Hepatic stellate cell (primary cell): ENCODE results near the gene ICE2.
A peak's percentile ranks its signal among the peaks of the same experiment; 100 is the strongest.

ENCODE experiments used
- DNase-seq: peaks from one replicate; pipeline ENCODE4 v3.0.0; 2011; ENCODE audit warnings: low spot score

Gene ICE2

DNA sequence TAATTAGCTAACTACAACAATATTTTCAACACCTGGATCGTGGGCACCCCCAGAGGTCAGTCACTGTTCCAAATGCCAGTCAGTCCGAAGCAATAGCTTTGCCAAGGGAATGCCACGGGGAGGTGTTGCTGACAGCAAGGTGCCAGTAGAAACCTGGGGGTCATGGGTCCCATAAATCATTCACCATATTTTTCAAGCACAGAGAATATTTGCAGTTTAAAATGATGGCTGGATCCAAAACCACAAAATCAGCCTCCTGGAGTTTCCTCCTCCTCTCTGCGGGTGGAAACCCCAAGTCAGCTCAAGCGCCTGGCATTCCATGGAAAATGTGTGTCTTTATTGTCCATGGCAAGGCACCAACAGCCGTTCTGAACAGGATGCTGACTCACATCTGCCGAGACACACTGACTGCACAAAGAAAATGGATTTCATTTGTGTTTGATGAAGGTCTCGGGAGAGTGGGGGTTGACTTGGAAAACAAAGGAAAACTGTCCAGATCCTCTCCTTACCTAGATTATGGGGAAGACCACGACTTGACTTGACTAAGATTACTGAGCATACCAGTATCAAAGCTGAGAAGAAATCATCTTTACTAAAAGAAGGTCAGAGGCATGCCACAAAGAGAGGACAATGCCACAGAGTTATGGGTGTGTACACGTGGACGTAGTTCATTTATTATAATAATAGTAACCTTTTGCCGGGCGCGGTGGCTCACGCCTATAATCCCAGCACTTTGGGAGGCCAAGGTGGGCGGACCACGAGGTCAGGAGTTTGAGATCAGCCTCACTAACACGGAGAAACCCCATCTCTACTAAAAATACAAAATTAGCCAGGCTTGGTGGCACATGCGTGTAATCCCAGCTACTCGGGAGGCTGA lies 107.5 kb downstream of the ICE2 start:
- DNase-seq = peak; percentile 92

GRCh38 chr15:60370869-60371136 lies 108.1 kb downstream of the ICE2 start:
- DNase-seq = no peak

DNA sequence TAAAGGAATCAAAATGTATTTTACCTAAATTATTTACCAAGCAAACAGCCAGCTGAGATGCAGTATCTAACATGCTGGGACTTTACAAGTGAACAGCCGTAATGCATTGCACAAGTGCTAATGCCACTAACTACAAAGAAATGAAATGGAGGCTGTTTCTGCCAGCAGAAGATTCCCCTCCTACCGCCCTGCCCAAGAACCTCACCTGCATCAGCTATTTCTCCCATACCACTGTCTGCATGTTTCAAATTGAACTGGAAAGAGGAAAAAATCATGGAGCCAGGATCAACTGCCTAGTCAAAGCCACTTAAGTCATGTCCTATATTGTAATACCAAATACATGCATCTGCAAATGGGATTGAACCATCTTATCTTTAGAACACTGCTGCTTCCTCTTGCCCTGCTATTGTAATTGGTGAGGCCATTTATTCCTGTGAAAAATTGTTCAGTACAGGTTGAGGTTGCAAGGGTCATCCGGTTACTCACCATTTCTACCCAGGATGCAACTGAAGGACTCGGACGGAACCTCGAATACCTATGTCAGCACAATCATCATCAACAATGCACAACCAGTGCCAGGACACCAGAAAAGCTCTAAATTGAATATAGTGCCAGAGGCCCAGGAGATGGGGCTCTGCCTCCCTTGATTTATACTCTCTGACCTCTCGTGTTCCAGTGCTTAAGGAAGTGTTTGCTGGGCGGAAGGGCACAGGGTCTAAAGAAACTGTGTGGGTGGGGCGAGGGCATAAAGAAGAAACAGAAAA lies 108.7 kb downstream of the ICE2 start:
- DNase-seq = no peak

DNA sequence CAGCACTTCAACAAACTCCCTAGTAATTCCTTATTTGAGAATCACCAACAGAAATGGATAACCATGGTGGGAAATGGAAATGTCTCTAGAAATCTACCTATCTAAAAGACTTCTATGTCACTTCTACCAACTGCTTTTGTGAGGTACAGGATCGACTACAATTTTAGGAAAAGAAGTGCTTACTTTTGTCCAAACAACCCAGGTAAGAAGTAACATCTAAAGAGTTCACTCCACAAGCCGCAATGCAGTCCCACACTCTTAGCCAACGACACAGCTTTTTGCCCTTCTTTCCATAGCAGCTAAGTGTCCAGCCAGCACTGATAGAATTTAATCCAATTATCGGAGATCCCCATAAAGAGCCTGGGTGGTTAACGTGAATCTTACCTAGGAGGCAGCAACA lies 109.2 kb downstream of the ICE2 start:
- DNase-seq = no peak
